GM10248 (cell line): ENCODE data around the gene LEMD1.

Experiments
- CTCF ChIA-PET: fragments of 300-600 bp; sonication (Branson Sonifier 250); formaldehyde crosslinking; extraction: SDS; loops from one replicate; lab custom pipeline; 2021; ENCODE audit warnings: antibody characterized with exemption; lab: Yijun Ruan, JAX
- POLR2A ChIA-PET: fragments of 350-650 bp; sonication (Branson Sonifier 250); formaldehyde crosslinking; extraction: SDS; loops from one replicate; lab custom pipeline; 2020; ENCODE audit warnings: antibody characterized with exemption; lab: Yijun Ruan, JAX
- DNase-seq: peaks from one replicate; pipeline ENCODE4 v3.0.0; 2012; ENCODE audit errors: extremely low spot score
- TF ChIP-seq, protein P1 (sequence below): IDR thresholded peaks from 2 replicates; pipeline ENCODE4 v1.5.1; 2012; ENCODE audit warnings: mild to moderate bottlenecking, low read depth; ENCODE audit errors: extremely low read depth, missing control alignments, control extremely low read depth

LEMD1 gene, protein sequence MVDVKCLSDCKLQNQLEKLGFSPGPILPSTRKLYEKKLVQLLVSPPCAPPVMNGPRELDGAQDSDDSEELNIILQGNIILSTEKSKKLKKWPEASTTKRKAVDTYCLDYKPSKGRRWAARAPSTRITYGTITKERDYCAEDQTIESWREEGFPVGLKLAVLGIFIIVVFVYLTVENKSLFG

DNA sequence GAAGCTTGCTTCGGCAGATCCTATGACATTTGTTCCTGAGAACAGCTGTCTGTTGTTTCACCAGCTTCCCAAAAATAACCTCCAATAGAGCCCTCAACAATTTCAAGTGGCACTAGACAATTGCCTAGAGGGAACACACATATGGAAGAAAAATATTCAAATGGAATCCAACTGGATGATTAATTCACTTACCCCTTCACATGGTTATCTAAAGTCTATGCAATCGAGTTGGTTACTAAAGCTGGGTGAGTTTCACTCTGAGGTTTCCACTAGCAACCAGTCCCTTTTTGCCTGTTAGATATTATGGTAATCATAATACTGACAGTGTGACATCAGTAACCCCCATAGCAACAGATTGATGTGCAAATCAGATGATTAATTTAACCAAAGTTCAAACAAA, at the start of gene LEMD1:
LEMD1 (minus strand) TSS at position 259 of the 400 bp plus-strand sequence. CDS start 1,520 bp downstream, outside the sequence.
- POLR2A ChIA-PET: no interaction called here
- DNase-seq: no peak
- TF ChIP-seq, protein P1, sequence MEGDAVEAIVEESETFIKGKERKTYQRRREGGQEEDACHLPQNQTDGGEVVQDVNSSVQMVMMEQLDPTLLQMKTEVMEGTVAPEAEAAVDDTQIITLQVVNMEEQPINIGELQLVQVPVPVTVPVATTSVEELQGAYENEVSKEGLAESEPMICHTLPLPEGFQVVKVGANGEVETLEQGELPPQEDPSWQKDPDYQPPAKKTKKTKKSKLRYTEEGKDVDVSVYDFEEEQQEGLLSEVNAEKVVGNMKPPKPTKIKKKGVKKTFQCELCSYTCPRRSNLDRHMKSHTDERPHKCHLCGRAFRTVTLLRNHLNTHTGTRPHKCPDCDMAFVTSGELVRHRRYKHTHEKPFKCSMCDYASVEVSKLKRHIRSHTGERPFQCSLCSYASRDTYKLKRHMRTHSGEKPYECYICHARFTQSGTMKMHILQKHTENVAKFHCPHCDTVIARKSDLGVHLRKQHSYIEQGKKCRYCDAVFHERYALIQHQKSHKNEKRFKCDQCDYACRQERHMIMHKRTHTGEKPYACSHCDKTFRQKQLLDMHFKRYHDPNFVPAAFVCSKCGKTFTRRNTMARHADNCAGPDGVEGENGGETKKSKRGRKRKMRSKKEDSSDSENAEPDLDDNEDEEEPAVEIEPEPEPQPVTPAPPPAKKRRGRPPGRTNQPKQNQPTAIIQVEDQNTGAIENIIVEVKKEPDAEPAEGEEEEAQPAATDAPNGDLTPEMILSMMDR: no peak
- CTCF ChIA-PET: interaction anchor here (1.0 to 3.3 kb wide), 3 partner anchors 9 to 68 kb away, joined by 3 to 11 read pairs (median 5); no protein-coding TSS in a partner anchor

DNA sequence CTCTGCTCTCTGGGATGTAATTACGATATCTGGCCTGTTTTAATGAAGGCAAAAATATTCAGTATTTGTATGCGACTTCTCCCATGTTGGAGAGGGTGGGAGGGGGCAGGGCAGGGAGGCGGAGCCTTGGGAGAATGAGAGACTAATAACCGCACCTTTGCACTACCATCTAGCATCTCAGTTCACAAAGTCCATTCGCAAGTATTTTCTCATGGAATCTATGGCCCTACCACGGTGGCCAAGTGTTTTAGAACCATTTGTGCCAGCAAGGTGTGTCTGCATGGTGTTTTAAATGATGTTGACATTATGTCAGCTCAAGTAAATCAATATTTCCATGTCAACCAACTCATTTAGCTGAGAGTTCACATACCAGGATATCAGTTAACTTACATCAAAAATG, 48.3 kb upstream of the LEMD1 start:
- ChIA-PET POLR2A (no interaction called here), CTCF (interaction anchor here (2.0 kb wide), 1 partner anchor 16 kb away, joined by 8 read pairs; no protein-coding TSS in a partner anchor)
- DNase-seq: no peak
- TF ChIP-seq, protein P1: no peak

DNA sequence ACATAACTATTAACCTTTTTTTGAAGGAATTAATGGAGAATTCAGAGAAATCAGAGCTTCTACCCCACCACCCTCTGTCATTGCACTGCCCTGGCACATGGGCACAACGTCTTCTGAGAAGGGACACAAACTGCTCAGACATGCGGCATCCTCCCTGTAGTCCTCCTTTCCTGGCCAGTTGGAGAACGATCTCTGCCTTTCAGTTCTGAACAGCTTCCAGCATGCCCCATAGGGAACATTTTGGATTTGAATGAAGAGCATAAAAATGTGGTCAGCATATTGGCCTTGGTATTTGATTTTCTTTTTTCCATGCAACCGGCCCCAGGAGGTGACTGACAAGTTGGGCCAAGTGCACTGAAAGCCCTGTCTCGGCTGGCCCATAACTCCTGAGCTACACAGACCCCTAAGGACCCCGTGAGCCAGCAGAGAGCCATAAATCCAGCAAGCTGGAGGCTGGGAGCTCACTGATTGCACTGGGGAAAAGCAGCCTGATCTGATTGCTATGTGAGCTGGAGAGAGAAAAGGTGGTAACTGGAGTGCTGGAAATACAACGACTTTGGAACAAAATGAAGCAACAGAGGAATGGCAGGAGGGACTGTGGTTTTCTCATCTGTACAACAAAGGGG, 44.9 kb upstream of the LEMD1 start:
- TF ChIP-seq, protein P1: no peak
- ChIA-PET POLR2A (no interaction called here), CTCF (interaction anchor here (0.8 to 2.0 kb wide), 3 partner anchors 18 to 142 kb away, joined by 3 to 10 read pairs (median 4); no protein-coding TSS in a partner anchor)
- no peak for DNase-seq

DNA sequence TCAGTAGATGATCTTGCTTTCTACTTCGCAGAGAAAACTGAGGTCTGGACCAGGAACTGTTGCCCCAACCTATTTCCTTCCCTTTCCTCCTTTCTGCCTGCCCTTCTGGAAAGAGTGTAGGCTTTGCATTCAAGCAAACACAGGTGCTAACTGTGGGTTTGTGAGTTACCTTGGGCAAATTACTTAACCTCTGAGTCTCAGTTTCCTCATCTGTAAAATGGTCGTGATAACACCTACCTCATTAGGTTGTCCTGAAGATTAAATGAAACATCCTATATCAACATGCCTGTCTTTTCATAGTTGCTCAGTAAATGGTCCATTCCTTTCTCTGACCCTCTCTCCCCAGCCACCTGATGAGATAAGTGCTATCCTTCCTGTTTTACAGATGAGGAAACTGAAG, 43.5 kb upstream of the LEMD1 start:
- ChIA-PET CTCF (interaction anchor here (1.8 kb wide), 1 partner anchor 69 kb away, joined by 4 read pairs; no protein-coding TSS in a partner anchor), POLR2A (no interaction called here)
- no peak for DNase-seq
- TF ChIP-seq, protein P1: no peak

DNA sequence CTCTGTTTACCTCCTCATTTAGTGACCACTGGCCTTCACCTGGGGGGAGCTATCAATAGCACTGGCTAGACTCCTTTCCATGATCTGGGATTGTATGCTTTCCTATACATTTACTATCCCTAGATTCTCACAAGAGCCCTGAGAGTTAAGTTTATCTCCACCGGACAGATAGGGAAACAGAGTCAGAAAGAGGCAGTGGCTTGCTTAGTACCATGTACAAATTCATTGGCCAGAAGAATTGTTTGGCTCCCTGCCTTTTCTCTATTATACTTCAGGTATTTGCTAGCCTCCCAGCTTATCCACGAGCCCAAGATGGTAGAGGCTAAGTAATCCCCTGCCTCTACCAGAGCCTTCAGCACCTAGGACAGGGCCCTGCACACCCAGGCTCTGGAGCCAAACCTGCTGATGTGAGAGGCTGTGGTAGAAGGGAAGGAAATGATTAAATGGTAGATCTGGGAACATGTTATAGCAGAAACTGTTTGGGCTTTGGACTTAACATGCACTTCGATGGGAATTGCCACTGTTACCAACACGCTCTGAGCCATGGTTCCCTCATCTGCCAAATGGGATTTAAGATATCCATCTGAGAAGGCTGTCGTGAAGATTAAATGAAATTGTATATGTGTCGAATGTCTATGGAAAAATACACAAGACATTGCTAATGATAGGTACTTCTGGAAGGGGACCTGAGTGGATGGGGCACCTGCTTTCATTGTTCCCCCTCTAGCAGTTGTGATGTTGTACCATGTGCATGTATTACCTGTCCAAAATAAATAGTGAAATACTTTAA, 37.1 kb upstream of the LEMD1 start:
- ChIA-PET CTCF (interaction anchor here (1.2 kb wide), 1 partner anchor 26 kb away, joined by 8 read pairs; no protein-coding TSS in a partner anchor), POLR2A (no interaction called here)
- TF ChIP-seq, protein P1: no peak
- no peak for DNase-seq
